Peyer's patch (tissue), 4 donors: ENCODE data around the gene PAM. TPM values are rescaled to one million over a fixed set of nuclear protein-coding genes. Genes with fewer than 3 reads are reported as not detected.

ENCODE experiments used
- DNase-seq, 3 donors: peaks; one replicate each; pipeline ENCODE4 v3.0.0-alpha.2; 2017 to 2019
- H3K27ac ChIP-seq, 4 donors: fragments of 200-600 bp; sonication (generic); one replicate each; pipeline ENCODE4 v1.5.1; 2016 to 2019
- H3K27me3 ChIP-seq, 2 donors: fragments of 200-600 bp; sonication (generic); one replicate each; pipeline ENCODE4 v1.5.1; 2019
- H3K36me3 ChIP-seq, 3 donors: fragments of 200-600 bp; sonication (generic); one replicate each; pipeline ENCODE4 v1.5.1; 2016 to 2019
- H3K4me1 ChIP-seq, 4 donors: fragments of 200-600 bp; sonication (generic); one replicate each; pipeline ENCODE4 v1.5.1; 2016 to 2019
- H3K4me3 ChIP-seq, 4 donors: fragments of 200-600 bp; sonication (generic); 1 replicate in 3 of 4; 2 replicates in 1 of 4; pipeline ENCODE4 v1.5.1; 2016 to 2019; ENCODE audit warnings: mild to moderate bottlenecking in 1 of 4
- H3K9me3 ChIP-seq, 4 donors: fragments of 200-600 bp; sonication (generic); one replicate each; pipeline ENCODE4 v1.5.1; 2016 to 2019; ENCODE audit warnings: mild to moderate bottlenecking in 1 of 4
- CTCF ChIP-seq, 6 experiments: fragments of 450-650 bp in 4 of 6; fragments of 200-600 bp in 2 of 6; sonication (generic) in 1 of 6; IDR thresholded peaks; one replicate each; pipeline ENCODE4 v1.5.1; 2017 to 2019; ENCODE audit warnings: antibody characterized with exemption in 6 of 6, mild to moderate bottlenecking in 3 of 6, moderate library complexity in 1 of 6
- POLR2A ChIP-seq, 2 donors: fragments of 450-650 bp; IDR thresholded peaks; one replicate each; pipeline ENCODE4 v1.5.1; 2017; ENCODE audit warnings: antibody characterized with exemption in 2 of 2, mild to moderate bottlenecking in 2 of 2, moderate library complexity in 2 of 2
- total RNA-seq, 4 donors: library from RNA; depleted of rRNA; stranded (reverse); fragments of >200 nt; gene quantifications; one replicate each; pipeline ENCODE4 v1.1.0, GENCODE V29; 2016

Gene PAM
- total RNA-seq, 4 donors from 2014 or later = 58.6 to 130 (median 109) TPM

- TF ChIP-seq POLR2A (IDR thresholded peaks at IDR 0.05) (no peak), CTCF (IDR thresholded peaks at IDR 0.05) (no peak)
- DNase-seq = no peak
Measured at GRCh38 chr5:102782217-102782872, 27.2 kb downstream of the PAM start.

GRCh38 chr5:102787134-102787533 lies 32.0 kb downstream of the PAM start:
- Histone ChIP-seq H3K27ac (no peak overlapping the region), H3K36me3 (no peaks in the 10 kb centered on the region)

More at GRCh38 chr5:102782217-102782872, 27.2 kb downstream of the PAM start:
- no peak overlapping the region for H3K27ac ChIP-seq
- H3K36me3 ChIP-seq = no peaks in the 10 kb centered on the region
- no peaks in the 10 kb centered on the region for H3K9me3 ChIP-seq
- no peaks in the 10 kb centered on the region for H3K27me3 ChIP-seq
- H3K4me3 ChIP-seq = no peak overlapping the region
- no peaks in the 10 kb centered on the region for H3K4me1 ChIP-seq

DNA sequence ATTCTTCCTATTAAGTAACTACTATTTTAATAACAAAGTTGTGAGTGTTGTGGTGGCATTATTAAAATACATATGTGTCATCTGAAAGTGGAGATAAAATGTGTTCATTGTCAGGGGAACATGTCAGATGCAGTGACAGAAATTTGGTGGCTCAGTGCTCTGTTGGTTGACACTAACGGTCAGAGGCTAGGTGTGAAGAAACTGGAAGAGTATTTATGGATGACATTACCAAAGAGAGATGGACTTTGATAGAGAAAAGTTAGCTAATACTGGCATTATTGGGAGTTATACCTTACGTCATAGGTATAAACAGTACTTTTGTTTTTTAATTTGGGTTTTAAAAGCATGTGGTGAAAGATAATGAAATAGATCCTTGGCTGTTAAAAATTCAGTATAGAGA lies 33.7 kb downstream of the PAM start:
- no peak for DNase-seq

More at GRCh38 chr5:102787134-102787533, 32.0 kb downstream of the PAM start:
- no peaks in the 10 kb centered on the region for H3K27me3 ChIP-seq
- H3K4me1 ChIP-seq = no peaks in the 10 kb centered on the region
- no peak for TF ChIP-seq POLR2A (IDR thresholded peaks at IDR 0.05)
- TF ChIP-seq CTCF (IDR thresholded peaks at IDR 0.05) = no peak
- no peak overlapping the region for H3K4me3 ChIP-seq
- no peaks in the 10 kb centered on the region for H3K9me3 ChIP-seq
- no peak for DNase-seq

GRCh38 chr5:102789469-102789868 lies 34.4 kb downstream of the PAM start:
- DNase-seq = no peak
- Histone ChIP-seq H3K9me3 (no peaks in the 10 kb centered on the region), H3K27me3 (no peaks in the 10 kb centered on the region), H3K4me3 (no peak overlapping the region), H3K4me1 (no peaks in the 10 kb centered on the region), H3K36me3 (no peaks in the 10 kb centered on the region), H3K27ac (no peak overlapping the region)
- TF ChIP-seq CTCF (IDR thresholded peaks at IDR 0.05) (no peak), POLR2A (IDR thresholded peaks at IDR 0.05) (no peak)

More for the DNA sequence above, 33.7 kb downstream of the PAM start:
- Histone ChIP-seq H3K9me3 (no peaks in the 10 kb centered on the region), H3K27ac (no peak overlapping the region), H3K4me1 (no peaks in the 10 kb centered on the region), H3K27me3 (no peaks in the 10 kb centered on the region), H3K4me3 (no peak overlapping the region), H3K36me3 (no peaks in the 10 kb centered on the region)
- TF ChIP-seq CTCF (IDR thresholded peaks at IDR 0.05) = no peak
- no peak for TF ChIP-seq POLR2A (IDR thresholded peaks at IDR 0.05)

GRCh38 chr5:102790748-102791147 lies 35.6 kb downstream of the PAM start:
- no peak overlapping the region for H3K4me3 ChIP-seq
- H3K27ac ChIP-seq = no peak overlapping the region
- no peak for DNase-seq
- no peak for TF ChIP-seq CTCF (IDR thresholded peaks at IDR 0.05)
- no peak for TF ChIP-seq POLR2A (IDR thresholded peaks at IDR 0.05)
- no peaks in the 10 kb centered on the region for H3K4me1 ChIP-seq
- no peaks in the 10 kb centered on the region for H3K36me3 ChIP-seq
- no peaks in the 10 kb centered on the region for H3K9me3 ChIP-seq
- no peaks in the 10 kb centered on the region for H3K27me3 ChIP-seq
